ENCODE results near the gene THAP9.
A peak's percentile ranks its signal among the peaks of the same experiment; 100 is the strongest.
"Not testable (repeated sequence)": the region's sequence is repeated elsewhere in the genome, so short reads cannot be mapped to it uniquely, and the experiment has no call there.

The THAP9 gene

GRCh38 chr4:82900411-82901182, at the start of gene THAP9:
Gene THAP9, plus strand, starts transcription at chr4:82900735. Its CDS starts 68 bp downstream, at chr4:82900803.
- DNase-seq = peak; percentile 99

- no peak for DNase-seq
These were observed 49.2 kb upstream of the THAP9 start for GRCh38 chr4:82851318-82851717.

- DNase-seq = peak; percentile 57
These were observed 48.4 kb upstream of the THAP9 start for GRCh38 chr4:82851885-82852750.

- no peak for DNase-seq
These were observed 47.7 kb upstream of the THAP9 start for GRCh38 chr4:82852751-82853285.

GRCh38 chr4:82860487-82860886, 40.0 kb upstream of the THAP9 start:
- not testable (repeated sequence) for DNase-seq

- DNase-seq = no peak
These were observed 39.0 kb upstream of the THAP9 start for GRCh38 chr4:82861529-82861928.

GRCh38 chr4:82864336-82864979, 36.1 kb upstream of the THAP9 start:
- DNase-seq = no peak

GRCh38 chr4:82865592-82865991, 34.9 kb upstream of the THAP9 start:
- DNase-seq = peak; percentile 9

- not testable (repeated sequence) for DNase-seq
These were observed 34.5 kb upstream of the THAP9 start for GRCh38 chr4:82866033-82866432.

- DNase-seq = no peak
These were observed 33.7 kb upstream of the THAP9 start for GRCh38 chr4:82866706-82867385.

- no peak for DNase-seq
These were observed 32.0 kb upstream of the THAP9 start for GRCh38 chr4:82868572-82868971.

GRCh38 chr4:82885410-82885809, 15.1 kb upstream of the THAP9 start:
- no peak for DNase-seq

- DNase-seq = peak; percentile 43
These were observed 14.2 kb upstream of the THAP9 start for GRCh38 chr4:82886147-82886942.

GRCh38 chr4:82889287-82889686, 11.2 kb upstream of the THAP9 start:
- peak; percentile 34 for DNase-seq

GRCh38 chr4:82890528-82890900, 10.0 kb upstream of the THAP9 start:
- DNase-seq = no peak

GRCh38 chr4:82890901-82891706, 9.4 kb upstream of the THAP9 start, which contains the start of gene SEC31A:
Gene SEC31A, minus strand, starts transcription at chr4:82891153. Its CDS starts 9,217 bp downstream, at chr4:82881936.
- DNase-seq = peak; percentile 98

- peak; percentile 74 for DNase-seq
These were observed 8.6 kb upstream of the THAP9 start for GRCh38 chr4:82891707-82892466.

- no peak for DNase-seq
These were observed 8.1 kb upstream of the THAP9 start for GRCh38 chr4:82892467-82892802.

- no peak for DNase-seq
These were observed 6.6 kb upstream of the THAP9 start for GRCh38 chr4:82893942-82894341.

- no peak for DNase-seq
These were observed 3.8 kb upstream of the THAP9 start for GRCh38 chr4:82896755-82897154.

Data from OCI-M1 (cell line).